H1 (cell line): ENCODE results near the gene OSM. TPM values are rescaled to one million over a fixed set of nuclear protein-coding genes. Genes with fewer than 3 reads are reported as not detected.

Source experiments
- CTCF ChIA-PET: fragments of 300-600 bp; sonication (Branson Sonifier 250); formaldehyde crosslinking; loops from one replicate; lab custom pipeline; 2021; ENCODE audit not compliant: partially characterized antibody; lab: Charles Lee
- POLR2A ChIA-PET: fragments of 300-600 bp; sonication (Branson Sonifier 250); formaldehyde crosslinking; loops from one replicate; lab custom pipeline; 2021; ENCODE audit warnings: inconsistent platforms; ENCODE audit not compliant: partially characterized antibody; lab: Charles Lee
- DNase-seq, 2 experiments: peaks; one replicate each; pipeline versions ENCODE4 v3.0.0 to v3.0.0-alpha.2; 2010 to 2022; ENCODE audit warnings: low spot score in 2 of 2, low read depth in 1 of 2, mixed read lengths in 1 of 2
- FAIRE-seq: peaks from 2 replicates; lab custom pipeline; 2011; peaks lifted over from hg19 to GRCh38; lab: Jason Lieb, UNC
- H2AFZ ChIP-seq: 2 replicates; pipeline ENCODE4 v1.8.1; 2012; ENCODE audit warnings: low read length, inconsistent platforms
- H2AK5ac ChIP-seq: 2 replicates; pipeline ENCODE4 v1.6.1; 2013; ENCODE audit warnings: low read depth, low read length
- H2BK120ac ChIP-seq: replicated peaks from 2 replicates; pipeline ENCODE3; 2013; ENCODE audit warnings: low read depth, low read length, inconsistent platforms
- H2BK12ac ChIP-seq: 2 replicates; pipeline ENCODE4 v1.6.1; 2013; ENCODE audit warnings: low read depth, low read length
- H2BK15ac ChIP-seq: 2 replicates; pipeline ENCODE4 v1.6.1; 2013; ENCODE audit warnings: low read length
- H2BK20ac ChIP-seq: 2 replicates; pipeline ENCODE4 v1.6.1; 2013; ENCODE audit warnings: low read length
- H2BK5ac ChIP-seq: 2 replicates; pipeline ENCODE4 v1.6.1; 2013; ENCODE audit warnings: low read depth, low read length
- H3K14ac ChIP-seq: 2 replicates; pipeline ENCODE4 v1.6.1; 2013; ENCODE audit warnings: inconsistent platforms; ENCODE audit not compliant: insufficient read length
- H3K18ac ChIP-seq: 2 replicates; pipeline ENCODE4 v1.6.1; 2013; ENCODE audit warnings: low read length; ENCODE audit errors: extremely low read depth
- H3K23ac ChIP-seq: 2 replicates; pipeline ENCODE4 v1.6.1; 2013; ENCODE audit warnings: inconsistent platforms; ENCODE audit not compliant: insufficient read length
- H3K23me2 ChIP-seq: 2 replicates; pipeline ENCODE4 v1.6.1; 2013; ENCODE audit warnings: low read depth, low read length
- H3K27ac ChIP-seq: 2 replicates; pipeline ENCODE4 v1.6.1; 2011; ENCODE audit warnings: low read depth, low read length, inconsistent platforms
- H3K27me3 ChIP-seq, 4 experiments: replicated peaks in 1 of 4; 1 replicate in 1 of 4; 2 replicates in 3 of 4; pipeline versions ENCODE4 v1.6.1 to v1.8.1; 2011 to 2013; ENCODE audit warnings: low read length in 3 of 4, mild to moderate bottlenecking in 3 of 4, inconsistent platforms in 2 of 4, mixed read lengths in 2 of 4, moderate library complexity in 1 of 4; ENCODE audit not compliant: control insufficient read depth in 3 of 4, insufficient read depth in 3 of 4; ENCODE audit errors: extremely low read depth in 1 of 4
- H3K36me3 ChIP-seq, 4 experiments: 2 replicates each; pipeline versions ENCODE4 v1.6.1 to v1.8.1; 2011 to 2013; ENCODE audit warnings: mild to moderate bottlenecking in 4 of 4, low read length in 3 of 4, moderate library complexity in 2 of 4, control low read depth in 1 of 4, inconsistent platforms in 1 of 4; ENCODE audit not compliant: insufficient read depth in 4 of 4, control insufficient read depth in 2 of 4
- H3K4ac ChIP-seq: replicated peaks from 2 replicates; pipeline ENCODE3; 2013; ENCODE audit warnings: low read length, low read depth, mixed read lengths, inconsistent platforms; ENCODE audit not compliant: insufficient read length
- H3K4me1 ChIP-seq, 4 experiments: replicated peaks in 1 of 4; 1 replicate in 1 of 4; 2 replicates in 3 of 4; pipeline versions ENCODE4 v1.6.1 to v1.8.1; 2011 to 2013; ENCODE audit warnings: low read length in 3 of 4, inconsistent platforms in 2 of 4, mixed read lengths in 1 of 4; ENCODE audit not compliant: insufficient read depth in 4 of 4, control insufficient read depth in 3 of 4
- H3K4me2 ChIP-seq, 2 experiments: 2 replicates each; pipeline versions ENCODE4 v1.6.1 to v1.8.1; 2011 to 2013; ENCODE audit warnings: low read depth in 2 of 2, low read length in 2 of 2, control low read depth in 1 of 2, inconsistent platforms in 1 of 2, mild to moderate bottlenecking in 1 of 2; ENCODE audit not compliant: insufficient read depth in 1 of 2
- H3K4me3 ChIP-seq, 4 experiments: fragments of 200-600, 300-600 bp in 1 of 4; sonication (generic), shearing (Covaris generic), sonication (Bioruptor Twin) in 1 of 4; 2 replicates each; pipeline versions ENCODE4 v1.5.1 to v1.8.1; 2011 to 2016; ENCODE audit warnings: low read length in 4 of 4, low read depth in 3 of 4, control low read depth in 2 of 4, inconsistent platforms in 2 of 4, mild to moderate bottlenecking in 2 of 4, mixed read lengths in 1 of 4, moderate library complexity in 1 of 4; ENCODE audit not compliant: insufficient read depth in 2 of 4; ENCODE audit errors: extremely low read depth in 1 of 4
- H3K56ac ChIP-seq: replicated peaks from 2 replicates; pipeline ENCODE3; 2013; ENCODE audit warnings: low read depth, mild to moderate bottlenecking, mixed read lengths, low read length, inconsistent platforms; ENCODE audit not compliant: insufficient read length
- H3K79me1 ChIP-seq: 2 replicates; pipeline ENCODE4 v1.6.1; 2013; ENCODE audit warnings: low read depth, low read length, control low read depth
- H3K79me2 ChIP-seq, 2 experiments: 2 replicates each; pipeline versions ENCODE4 v1.6.1 to v1.8.1; 2012 to 2013; ENCODE audit warnings: low read length in 2 of 2, mild to moderate bottlenecking in 2 of 2, inconsistent platforms in 1 of 2; ENCODE audit not compliant: insufficient read depth in 2 of 2, control insufficient read depth in 1 of 2
- H3K9ac ChIP-seq, 4 experiments: replicated peaks in 1 of 4; 1 replicate in 1 of 4; 2 replicates in 3 of 4; pipeline versions ENCODE4 v1.6.1 to v1.8.1; 2011 to 2013; ENCODE audit warnings: low read depth in 3 of 4, low read length in 3 of 4, control low read depth in 2 of 4, mild to moderate bottlenecking in 2 of 4, moderate library complexity in 2 of 4, inconsistent platforms in 1 of 4; ENCODE audit errors: extremely low read depth in 1 of 4
- H3K9me3 ChIP-seq, 2 experiments: 2 replicates each; pipeline versions ENCODE4 v1.6.1 to v1.8.1; 2012 to 2013; ENCODE audit warnings: mild to moderate bottlenecking in 2 of 2, moderate library complexity in 2 of 2, control low read depth in 1 of 2, inconsistent platforms in 1 of 2, low read depth in 1 of 2, low read length in 1 of 2, mixed read lengths in 1 of 2; ENCODE audit not compliant: insufficient read depth in 2 of 2
- H4K20me1 ChIP-seq, 2 experiments: replicated peaks in 1 of 2; 2 replicates each; pipeline versions ENCODE3 to v1.8.1; 2011 to 2013; ENCODE audit warnings: inconsistent platforms in 2 of 2, low read length in 2 of 2, mild to moderate bottlenecking in 1 of 2; ENCODE audit not compliant: insufficient read depth in 2 of 2, control insufficient read depth in 1 of 2
- H4K5ac ChIP-seq: 2 replicates; pipeline ENCODE4 v1.6.1; 2013; ENCODE audit warnings: low read length, low read depth, mixed read lengths, inconsistent platforms; ENCODE audit not compliant: insufficient read length
- H4K8ac ChIP-seq: 2 replicates; pipeline ENCODE4 v1.8.0; 2013; ENCODE audit warnings: mild to moderate bottlenecking, moderate library complexity, low read length, inconsistent platforms; ENCODE audit not compliant: insufficient read depth; ENCODE audit errors: extremely low read depth
- H4K91ac ChIP-seq: replicated peaks from 2 replicates; pipeline ENCODE3; 2013; ENCODE audit warnings: low read length, mixed read lengths, inconsistent platforms; ENCODE audit not compliant: insufficient read length
- EGR1 ChIP-seq: IDR thresholded peaks from 2 replicates; pipeline ENCODE4 v1.6.1; 2011; ENCODE audit warnings: low read depth, low read length, borderline replicate concordance
- HDAC2 ChIP-seq, 2 experiments: fragments of 300-600 bp in 1 of 2; sonication (generic) in 1 of 2; IDR thresholded peaks; 2 replicates each; pipeline ENCODE4 v1.6.1; 2011 to 2012; ENCODE audit warnings: low read depth in 2 of 2, low read length in 2 of 2, mild to moderate bottlenecking in 2 of 2, moderate library complexity in 2 of 2, borderline replicate concordance in 1 of 2, inconsistent platforms in 1 of 2
- JUND ChIP-seq: IDR thresholded peaks from 2 replicates; pipeline ENCODE4 v1.6.1; 2011; ENCODE audit warnings: mild to moderate bottlenecking, improper control_type of control experiment, low read length
- MAFK ChIP-seq: IDR thresholded peaks from 2 replicates; pipeline ENCODE4 v1.6.1; 2012; ENCODE audit warnings: low read depth, mild to moderate bottlenecking, improper control_type of control experiment, low read length
- RFX5 ChIP-seq: IDR thresholded peaks from 2 replicates; pipeline ENCODE4 v1.6.1; 2011; ENCODE audit warnings: low read depth, low read length, improper control_type of control experiment, borderline replicate concordance
- TAF7 ChIP-seq: optimal IDR thresholded peaks from 2 replicates; pipeline ENCODE3; 2011; ENCODE audit warnings: low read depth, mild to moderate bottlenecking, inconsistent platforms, low read length, moderate library complexity, borderline replicate concordance
- WGBS, 2 experiments: shearing (Covaris generic) in 1 of 2; methylation state at CpG; one replicate each; pipeline versions ENCODE4 v1.1.6 to v1.1.7; 2013 to 2015; ENCODE audit warnings: low lambda C conversion rate in 2 of 2, mixed read lengths in 2 of 2, inconsistent platforms in 1 of 2, low coverage in 1 of 2, missing lambda C conversion rate in 1 of 2; ENCODE audit not compliant: insufficient replicate concordance in 2 of 2, insufficient coverage in 1 of 2, insufficient read length in 1 of 2; ENCODE audit errors: extremely low coverage in 1 of 2, missing lambda C conversion rate in 1 of 2; 5-methylcytosine and 5-hydroxymethylcytosine counted together
- polyA plus RNA-seq, 7 experiments: library from polyadenylated mRNA; depleted of rRNA in 3 of 7; stranded (reverse) in 5 of 7; unstranded in 2 of 7; fragments of >200 nt in 5 of 7; fragments of 200-250 nt in 2 of 7; gene quantifications; 1 replicate in 5 of 7; 2 replicates in 1 of 7; 4 replicates in 1 of 7; pipeline versions ENCODE4 v1.2.1 to v1.2.3, GENCODE V29; 2011 to 2013; ENCODE audit warnings: missing spikeins in 2 of 7, mixed read lengths in 2 of 7
- total RNA-seq: library from RNA; stranded (reverse); fragmentation: NEBNext Ultra II Directional; extraction: Animal tissue kit (Norgen Biotek cat#: 25700); gene quantifications from 2 replicates; pipeline ENCODE4 v1.2.1, GENCODE V29; 2021

The OSM gene
- total and polyA plus RNA-seq, 2 of the 8 experiments (the other 6 are each of a cell fraction or from before 2014, with no cell fraction given) = not detected

DNA sequence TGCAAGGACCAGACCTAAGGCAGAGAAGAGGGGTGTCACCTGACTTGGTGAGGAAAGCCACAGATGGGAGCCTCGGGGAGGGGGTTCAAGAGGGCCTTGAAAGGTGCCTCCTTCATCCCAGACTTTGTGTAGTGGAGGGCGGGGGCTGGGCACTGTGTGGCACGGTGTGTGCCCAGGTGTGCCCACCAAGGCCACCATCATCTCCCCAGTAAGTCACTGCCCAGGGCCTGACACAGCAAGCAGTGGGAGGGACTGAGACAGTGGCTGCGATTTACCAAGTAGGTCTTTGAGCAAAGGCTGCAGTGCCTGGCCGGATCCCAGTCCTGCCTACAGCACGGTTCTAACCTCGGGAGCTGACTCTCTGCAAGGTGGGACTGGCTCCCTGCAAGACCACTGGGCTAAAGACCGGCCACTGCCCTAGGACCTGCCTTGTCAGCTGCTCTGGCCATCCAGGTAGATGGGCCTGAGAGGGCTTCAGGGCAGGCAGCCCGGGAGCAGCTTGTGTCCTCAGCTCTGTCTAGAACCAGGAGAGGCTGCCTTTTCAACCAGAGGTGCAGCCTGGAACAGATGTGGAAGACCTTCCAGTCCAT, 1.4 kb downstream of the OSM start:
- Histone ChIP-seq H3K79me2 (no peaks in the 10 kb centered on the region), H3K27ac (no peak overlapping the region), H3K36me3 (no peaks in the 10 kb centered on the region), H3K27me3 (no peaks in the 10 kb centered on the region; a peak in 2 of 7 replicates), H3K18ac (no peak overlapping the region), H4K8ac (peak overlapping the region; percentile 38; the same call in 1 of the 2 replicates), H3K9ac (no peak overlapping the region), H3K9me3 (no peaks in the 10 kb centered on the region), H2AFZ (no peak overlapping the region), H3K4me2 (no peak overlapping the region), H3K4me3 (no peak overlapping the region), H2BK5ac (no peak overlapping the region)
- 94% methylated on average over 9 of the region's 9 CpGs; no CpG with 5 or more reads in 1 of the 2 experiments for whole genome bisulfite sequencing, 2 experiments
- POLR2A ChIA-PET = interaction anchor here (1.0 to 1.2 kb wide), 2 partner anchors 23 to 107 kb away, joined by 3 read pairs; no protein-coding TSS in a partner anchor
- no peak for FAIRE-seq
- TF ChIP-seq HDAC2 (IDR thresholded peaks at IDR 0.05; ENCODE audit: borderline replicate concordance in 1 of 2, low read depth in 2 of 2, low read length in 2 of 2) (no peak), EGR1 (no peak), MAFK (no peak), TAF7 (no peak), RFX5 (no peak), JUND (no peak)
- TF ChIP-seq, all 59 proteins: peak for 0
- peak overlapping the region; percentile 43; the same call in 1 of the 2 replicates for H2BK20ac ChIP-seq
- H3K23me2 ChIP-seq = no peaks in the 10 kb centered on the region
- no peak overlapping the region for H4K5ac ChIP-seq
- DNase-seq = no peak
- no peaks in the 10 kb centered on the region for H3K79me1 ChIP-seq
- no peak overlapping the region; the same call in 1 of the 2 replicates for H2AK5ac ChIP-seq
- H3K56ac ChIP-seq = no peak overlapping the region
- H2BK120ac ChIP-seq = no peak overlapping the region
- H3K4me1 ChIP-seq = peaks cover 0 to 2% (median under 1%) of the 10 kb centered on the region in 4 experiments; a peak in 2 of 7 replicates
- peak overlapping the region; percentile 88; the same call in 1 of the 2 replicates for H2BK15ac ChIP-seq
- H4K91ac ChIP-seq = no peak overlapping the region
- no peak overlapping the region for H2BK12ac ChIP-seq
- CTCF ChIA-PET = interaction anchor here (0.6 to 2.4 kb wide), 5 partner anchors 11 to 887 kb away, joined by 3 to 14 read pairs (median 3); no protein-coding TSS in a partner anchor
- H3K23ac ChIP-seq = no peak overlapping the region
- H3K4ac ChIP-seq = no peak overlapping the region
- no peaks in the 10 kb centered on the region for H4K20me1 ChIP-seq
- H3K14ac ChIP-seq = no peak overlapping the region
